Ectodermal cell (in vitro differentiated cells): ENCODE results near the gene SCLY.

Experiments used
- H3K27ac ChIP-seq: 2 replicates; pipeline ENCODE4 v1.7.0; 2013; ENCODE audit warnings: mild to moderate bottlenecking, low read depth, low read length; ENCODE audit not compliant: insufficient read depth, poor library complexity, severe bottlenecking
- H3K27me3 ChIP-seq: 2 replicates; pipeline ENCODE4 v1.7.0; 2013; ENCODE audit warnings: mild to moderate bottlenecking, low read length; ENCODE audit not compliant: insufficient read depth, control insufficient read depth, poor library complexity, severe bottlenecking
- H3K36me3 ChIP-seq: one replicate; pipeline ENCODE4 v1.7.0; 2013; ENCODE audit warnings: low read length; ENCODE audit not compliant: control insufficient read depth, insufficient read depth
- H3K4me1 ChIP-seq: one replicate; pipeline ENCODE4 v1.7.0; 2013; ENCODE audit warnings: low read length; ENCODE audit not compliant: control insufficient read depth, insufficient read depth
- H3K4me3 ChIP-seq: 2 replicates; pipeline ENCODE4 v1.7.0; 2013; ENCODE audit warnings: low read depth, low read length, control low read depth; ENCODE audit not compliant: insufficient read depth
- H3K9me3 ChIP-seq: 2 replicates; pipeline ENCODE4 v1.7.0; 2013; ENCODE audit warnings: mild to moderate bottlenecking, low read length, moderate library complexity; ENCODE audit not compliant: control insufficient read depth
- WGBS, 2 experiments: methylation state at CpG; one replicate each; pipeline ENCODE4 v1.1.7; 2013; ENCODE audit warnings: missing lambda C conversion rate in 2 of 2; 5-methylcytosine and 5-hydroxymethylcytosine counted together

The SCLY gene

DNA sequence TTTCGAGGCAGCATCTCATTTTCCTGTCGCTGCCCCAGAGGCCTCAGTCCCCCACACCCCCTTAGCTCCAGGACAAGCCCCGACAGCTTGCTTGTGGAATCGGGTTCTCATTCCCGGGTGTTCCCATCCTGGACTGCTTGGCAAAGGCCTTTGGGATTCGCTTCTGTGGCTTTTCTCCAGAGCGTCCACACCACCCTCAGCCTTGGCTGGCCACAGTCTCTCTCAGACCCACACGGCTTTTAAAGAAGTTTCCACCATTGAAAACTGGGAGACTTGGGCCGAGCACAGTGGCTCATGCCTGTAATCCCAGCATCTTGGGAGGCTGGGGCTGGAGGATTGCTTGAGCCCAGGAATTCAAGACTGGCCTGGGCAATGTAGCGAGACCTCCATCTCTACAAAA, 42.1 kb downstream of the SCLY start:
- H3K4me3 ChIP-seq: no peak overlapping the region
- no peaks in the 10 kb centered on the region for H3K9me3 ChIP-seq
- no peak overlapping the region for H3K27ac ChIP-seq
- peaks cover 3% of the 10 kb centered on the region for H3K4me1 ChIP-seq
- H3K27me3 ChIP-seq: no peaks in the 10 kb centered on the region
- WGBS, 2 experiments: 89 to 92% methylated on average over 10 of the region's 10 CpGs
- no peaks in the 10 kb centered on the region for H3K36me3 ChIP-seq

DNA sequence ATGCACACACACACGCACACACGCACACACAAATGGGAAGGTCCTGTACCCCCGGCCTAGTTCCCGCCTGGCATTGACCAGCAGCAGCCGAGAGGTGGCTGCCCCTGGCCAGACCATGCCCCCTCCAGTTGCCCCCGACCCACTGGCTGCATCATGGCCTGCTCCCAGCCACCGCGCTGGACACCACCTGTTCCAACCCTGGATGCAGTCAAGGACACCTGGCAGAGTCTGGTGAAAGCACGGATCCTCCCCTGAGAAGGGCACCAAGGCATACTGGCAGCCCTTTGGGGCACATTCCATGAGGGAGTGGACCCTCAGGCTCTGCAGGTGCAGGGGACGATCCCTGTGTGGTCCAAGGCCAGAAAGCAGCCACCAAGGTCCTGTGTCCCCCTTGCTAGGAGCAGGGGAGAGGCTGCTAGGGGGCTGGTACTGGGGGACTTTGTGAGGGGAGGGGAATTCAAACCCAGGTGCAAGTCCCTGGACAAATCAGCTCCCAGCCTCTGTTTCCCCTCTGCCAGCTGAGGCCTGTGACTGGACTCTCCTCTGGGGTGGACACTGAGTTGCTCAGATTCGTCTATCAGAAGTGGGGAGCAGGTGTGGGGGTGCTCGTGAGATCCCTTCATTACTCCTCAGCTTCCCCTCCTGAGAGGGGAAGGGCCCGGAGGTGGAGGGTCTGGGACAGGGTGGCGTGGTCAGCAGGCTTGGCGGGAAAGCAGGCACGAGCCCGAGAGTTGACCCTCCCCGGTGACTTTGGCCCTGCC, 42.8 kb downstream of the SCLY start:
- Histone ChIP-seq H3K27ac (no peak overlapping the region), H3K27me3 (no peaks in the 10 kb centered on the region), H3K9me3 (no peaks in the 10 kb centered on the region), H3K4me1 (peaks cover 10% of the 10 kb centered on the region), H3K36me3 (no peaks in the 10 kb centered on the region), H3K4me3 (no peak overlapping the region)
- WGBS, 2 experiments: 93 to 94% methylated on average over 18 of the region's 18 CpGs

DNA sequence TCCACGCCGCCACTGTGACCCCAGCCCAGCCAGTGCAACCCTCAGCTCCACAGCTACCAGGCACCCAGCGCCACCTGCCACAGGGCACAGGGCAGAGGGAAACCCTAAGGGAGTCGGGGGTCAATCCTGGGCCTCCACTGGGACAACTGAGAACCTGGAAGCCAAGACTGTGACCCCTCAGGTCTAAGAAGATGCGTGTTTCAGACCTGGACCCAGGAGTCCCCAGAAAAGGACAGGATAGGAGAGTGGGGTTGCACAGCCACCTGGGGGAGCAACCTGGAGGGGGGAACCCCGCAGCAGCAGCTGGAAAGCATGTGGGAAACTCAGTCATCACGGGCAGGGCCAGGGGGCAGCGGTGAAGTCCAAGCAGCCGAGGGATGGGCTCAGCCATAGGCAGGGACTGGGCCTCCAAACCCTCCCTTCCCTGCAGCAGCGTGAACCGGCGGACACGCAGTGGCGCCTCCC, 43.5 kb downstream of the SCLY start:
- WGBS, 2 experiments: 89 to 91% methylated on average over 14 of the region's 14 CpGs
- Histone ChIP-seq H3K36me3 (no peaks in the 10 kb centered on the region), H3K9me3 (no peaks in the 10 kb centered on the region), H3K27me3 (no peaks in the 10 kb centered on the region), H3K27ac (no peak overlapping the region), H3K4me1 (peaks cover 15% of the 10 kb centered on the region), H3K4me3 (no peak overlapping the region)

DNA sequence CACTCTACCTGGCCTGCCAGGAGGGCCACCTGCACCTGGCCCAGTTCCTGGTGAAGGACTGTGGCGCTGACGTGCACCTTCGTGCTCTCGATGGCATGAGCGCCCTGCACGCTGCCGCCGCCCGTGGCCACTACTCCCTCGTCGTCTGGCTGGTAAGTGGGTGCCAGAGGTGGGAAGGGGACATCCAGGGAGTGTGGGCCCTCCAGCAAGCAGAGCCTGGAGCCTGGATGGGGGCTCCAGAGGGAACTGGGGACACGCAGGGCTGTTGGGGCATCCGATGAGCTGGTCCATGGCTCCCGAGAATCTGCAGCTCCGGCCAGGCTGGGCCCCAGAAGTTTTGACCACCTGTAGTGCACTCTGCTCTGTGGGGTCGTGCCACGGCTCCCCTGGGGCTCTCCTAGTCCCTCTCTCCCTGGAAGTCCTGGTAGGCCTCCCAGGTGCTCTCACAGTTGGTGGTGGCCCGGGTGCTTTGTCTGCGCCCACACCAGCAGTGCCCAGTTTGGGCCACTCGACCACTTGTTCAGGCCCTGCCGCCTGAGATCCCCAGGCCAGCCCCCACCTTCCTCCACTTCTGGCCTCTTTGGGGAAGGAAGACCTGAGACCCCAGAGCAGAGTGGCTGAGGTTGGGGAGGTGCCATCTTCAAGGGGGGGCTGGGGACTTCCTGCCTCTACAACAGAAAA, 44.0 kb downstream of the SCLY start:
- Histone ChIP-seq H3K4me3 (no peak overlapping the region), H3K4me1 (peaks cover 15% of the 10 kb centered on the region), H3K36me3 (no peaks in the 10 kb centered on the region), H3K27me3 (no peaks in the 10 kb centered on the region), H3K9me3 (no peaks in the 10 kb centered on the region), H3K27ac (no peak overlapping the region)
- WGBS, 2 experiments: 92 to 95% methylated on average over 21 of the region's 21 CpGs

DNA sequence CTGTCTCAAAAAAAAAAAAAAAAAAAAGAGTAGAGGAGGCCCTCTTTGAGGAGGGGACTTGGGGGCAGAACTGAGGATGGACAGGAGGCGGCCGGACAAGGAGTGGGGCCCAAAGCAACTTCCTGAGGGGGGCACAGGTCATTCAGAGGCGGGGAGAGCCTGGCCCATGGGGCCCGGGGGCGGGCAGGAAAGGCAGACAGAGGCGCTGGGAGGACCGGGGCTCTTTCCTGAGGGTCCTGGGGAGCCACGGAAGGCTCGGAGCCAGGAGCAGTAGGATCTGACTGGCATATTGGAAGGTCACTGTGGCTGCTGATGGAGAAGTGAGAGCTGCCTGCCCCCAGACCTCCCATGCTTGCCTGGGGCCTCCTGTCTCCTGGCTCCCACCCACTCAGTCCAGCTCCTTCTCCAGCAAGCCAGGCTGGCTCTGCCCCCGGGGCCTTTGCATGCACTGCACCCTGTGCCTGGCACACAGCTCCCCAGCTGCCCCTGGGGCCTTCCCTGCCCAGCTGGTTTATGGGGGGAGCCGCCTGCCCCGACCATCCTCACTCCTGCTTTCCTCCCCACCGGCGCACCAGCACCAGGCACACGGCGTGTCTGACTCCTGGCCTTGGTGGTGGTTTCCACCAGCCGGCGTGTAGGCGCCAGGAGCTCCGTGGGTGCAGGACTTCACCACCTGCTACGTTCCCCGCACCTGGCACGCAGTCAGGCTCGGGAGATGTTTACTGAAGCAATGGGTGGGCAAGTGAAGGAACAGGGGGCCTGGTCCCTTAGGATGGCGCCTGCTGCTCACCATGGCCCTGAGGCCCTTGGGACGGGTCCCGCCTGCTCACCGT, 44.9 kb downstream of the SCLY start:
- WGBS, 2 experiments: 93 to 95% methylated on average over 28 of the region's 28 CpGs
- no peaks in the 10 kb centered on the region for H3K27me3 ChIP-seq
- H3K36me3 ChIP-seq: no peaks in the 10 kb centered on the region
- H3K27ac ChIP-seq: no peak overlapping the region
- H3K4me1 ChIP-seq: peaks cover 15% of the 10 kb centered on the region
- H3K4me3 ChIP-seq: no peak overlapping the region
- H3K9me3 ChIP-seq: no peaks in the 10 kb centered on the region

DNA sequence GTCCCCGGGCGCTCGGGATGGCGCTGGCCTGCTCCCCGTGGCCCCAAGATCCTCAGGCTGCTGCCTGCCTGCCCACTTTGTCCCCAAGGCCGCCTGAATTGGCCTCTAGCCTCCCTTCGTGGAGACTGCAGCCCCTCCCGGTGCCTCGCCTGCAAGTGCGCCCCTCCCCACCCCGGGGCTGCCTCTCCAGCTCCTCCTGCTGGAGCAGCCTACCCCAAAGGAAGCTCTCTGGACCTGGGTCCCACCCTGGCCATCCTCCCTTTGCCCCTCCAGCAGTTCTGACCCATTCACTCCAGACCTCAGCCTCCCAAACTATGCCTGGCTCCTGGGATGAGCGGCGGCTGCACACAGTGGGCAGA, 45.5 kb downstream of the SCLY start:
- WGBS, 2 experiments: 81 to 83% methylated on average over 13 of the region's 13 CpGs
- Histone ChIP-seq H3K36me3 (no peaks in the 10 kb centered on the region), H3K27ac (no peak overlapping the region), H3K27me3 (no peaks in the 10 kb centered on the region), H3K9me3 (no peaks in the 10 kb centered on the region), H3K4me3 (no peak overlapping the region), H3K4me1 (peaks cover 15% of the 10 kb centered on the region)

DNA sequence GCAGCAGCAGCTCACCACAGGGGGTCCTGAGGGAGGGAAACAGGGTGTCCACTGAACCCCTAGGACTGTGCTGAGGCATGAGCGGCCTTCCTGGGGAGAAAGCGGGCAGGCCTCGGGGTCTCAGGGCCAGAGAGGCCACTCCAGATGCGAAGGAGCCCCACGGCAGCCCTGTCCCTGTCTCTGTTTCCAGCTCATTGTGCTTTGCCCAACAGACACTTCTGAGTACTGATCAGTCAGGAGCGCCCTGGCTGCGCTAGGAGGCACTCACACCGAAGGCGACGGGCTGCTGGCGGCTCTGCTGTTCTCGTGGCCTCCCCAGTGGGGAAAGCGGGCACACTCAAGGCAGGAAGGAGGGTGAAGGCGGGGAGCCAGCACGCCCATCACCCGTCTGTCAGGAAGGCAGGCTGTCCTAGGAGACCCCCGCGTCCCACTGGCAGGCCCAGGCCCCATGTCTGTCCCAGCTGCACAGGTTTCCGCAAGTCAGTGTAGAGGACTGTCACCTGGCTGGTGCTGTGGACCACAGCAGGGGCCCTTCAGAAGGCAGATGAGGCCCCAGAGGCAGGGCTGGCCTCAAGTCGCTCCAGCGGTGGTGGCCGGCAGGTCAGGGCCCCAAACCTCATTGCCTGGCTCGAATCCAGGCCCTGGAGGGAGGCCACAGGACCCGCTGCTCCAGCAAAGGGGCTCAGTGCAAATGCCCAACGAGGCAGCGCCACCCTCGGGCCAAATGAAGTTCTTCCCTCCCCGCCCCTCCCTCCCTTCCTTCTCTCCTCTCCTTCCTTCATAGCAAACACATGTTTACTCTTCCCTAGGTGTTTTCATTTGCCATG, 46.1 kb downstream of the SCLY start:
- Histone ChIP-seq H3K4me1 (peaks cover 15% of the 10 kb centered on the region), H3K27me3 (no peaks in the 10 kb centered on the region), H3K36me3 (no peaks in the 10 kb centered on the region), H3K27ac (no peak overlapping the region), H3K4me3 (no peak overlapping the region), H3K9me3 (peaks cover 2% of the 10 kb centered on the region)
- WGBS, 2 experiments: 83 to 84% methylated on average over 28 of the region's 28 CpGs

DNA sequence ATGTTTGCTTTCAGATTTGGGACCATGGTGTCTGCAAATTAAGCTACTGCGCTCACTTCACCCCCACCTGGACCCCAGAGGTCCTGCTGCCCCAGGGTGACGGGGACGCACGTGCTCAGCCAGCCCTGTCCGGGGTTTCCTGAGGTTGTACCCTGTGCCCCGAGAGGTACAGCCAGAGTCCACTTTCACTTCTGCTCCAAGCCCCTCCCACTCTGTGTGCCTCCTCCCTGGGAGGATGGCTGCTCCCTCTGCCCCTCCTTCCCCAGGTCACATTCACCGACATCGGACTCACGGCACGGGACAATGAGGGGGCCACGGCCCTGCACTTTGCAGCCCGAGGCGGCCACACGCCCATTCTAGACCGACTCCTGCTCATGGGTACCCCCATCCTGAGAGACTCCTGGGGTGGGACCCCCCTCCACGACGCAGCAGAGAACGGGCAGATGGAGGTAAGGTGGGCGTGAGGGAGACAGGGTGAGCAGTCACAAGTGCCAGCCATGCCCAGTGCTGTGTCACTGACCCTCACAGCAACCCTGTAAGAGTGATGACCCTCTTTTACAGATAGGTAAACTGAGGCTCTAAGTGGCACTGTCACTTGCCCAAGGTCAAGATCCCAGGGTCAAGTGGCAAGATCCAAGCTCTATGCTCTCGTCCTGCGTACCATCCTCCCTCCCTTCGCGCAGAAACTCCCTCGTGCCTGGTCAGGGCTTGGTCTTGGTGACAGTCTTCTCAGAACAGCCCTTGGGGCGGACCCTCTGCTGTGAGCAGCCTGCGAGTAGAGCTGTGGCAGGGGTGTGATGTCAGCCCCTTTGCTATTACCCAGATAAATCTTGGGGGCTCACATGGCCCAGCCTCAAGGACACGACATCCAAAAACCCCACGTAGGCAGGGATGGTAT, 47.0 kb downstream of the SCLY start:
- H3K9me3 ChIP-seq: peaks cover 2% of the 10 kb centered on the region
- H3K36me3 ChIP-seq: no peaks in the 10 kb centered on the region
- H3K27ac ChIP-seq: no peak overlapping the region
- H3K27me3 ChIP-seq: no peaks in the 10 kb centered on the region
- H3K4me3 ChIP-seq: no peak overlapping the region
- H3K4me1 ChIP-seq: peaks cover 15% of the 10 kb centered on the region
- WGBS, 2 experiments: 89 to 92% methylated on average over 28 of the region's 28 CpGs
